K562 (cell line): Measurements from ENCODE around the gene PLXDC1. TPM values are rescaled to one million over a fixed set of nuclear protein-coding genes. Genes with fewer than 3 reads are reported as not detected.

Experiments used
- CCAR2 ChIP-seq: fragments of 200-400 bp; formaldehyde crosslinking; IDR thresholded peaks from 2 replicates; pipeline ENCODE4 v1.6.1; 2017; ENCODE audit warnings: mild to moderate bottlenecking, low read depth, low read length
- E2F8 ChIP-seq: fragments of 450-650 bp; IDR thresholded peaks from 2 replicates; pipeline ENCODE4 v1.7.1; 2018; ENCODE audit warnings: mild to moderate bottlenecking, low read depth; ENCODE audit not compliant: partially characterized antibody
- EZH2 ChIP-seq: IDR thresholded peaks from 2 replicates; pipeline ENCODE4 v1.6.1; 2012; ENCODE audit warnings: low read depth, mild to moderate bottlenecking, inconsistent platforms, low read length, borderline replicate concordance
- FOXA1 ChIP-seq: fragments of 450-650 bp; IDR thresholded peaks from 2 replicates; pipeline ENCODE4 v1.6.1; 2016; ENCODE audit warnings: mild to moderate bottlenecking, borderline replicate concordance
- HNRNPH1 ChIP-seq: fragments of 200-400 bp; formaldehyde crosslinking; optimal IDR thresholded peaks from 2 replicates; pipeline ENCODE3; 2017; ENCODE audit warnings: low read depth, mild to moderate bottlenecking, low read length, moderate library complexity
- NFXL1 ChIP-seq: fragments of 450-650 bp; formaldehyde crosslinking; IDR thresholded peaks from 2 replicates; pipeline ENCODE4 v1.4.0; 2021; ENCODE audit warnings: mild to moderate bottlenecking
- RBM22 ChIP-seq: fragments of 200-400 bp; formaldehyde crosslinking; IDR thresholded peaks from 2 replicates; pipeline ENCODE4 v1.6.1; 2018; ENCODE audit warnings: low read length, low read depth; ENCODE audit not compliant: poor library complexity, severe bottlenecking
- RNF2 ChIP-seq: sonication (generic); IDR thresholded peaks from 2 replicates; pipeline ENCODE4 v1.6.1; 2016
- SNAPC5 ChIP-seq: fragments of 250-450 bp; sonication (Bioruptor Pico); IDR thresholded peaks from 2 replicates; pipeline ENCODE4 v1.8.0; 2021; ENCODE audit warnings: moderate library complexity, mild to moderate bottlenecking, inconsistent platforms
- STAT5B ChIP-seq: fragments of 250-450 bp; sonication (Bioruptor Pico); IDR thresholded peaks from 2 replicates; pipeline ENCODE4 v1.8.0; 2021; ENCODE audit warnings: mild to moderate bottlenecking, inconsistent platforms
- TAF15 ChIP-seq: fragments of 200-400 bp; formaldehyde crosslinking; IDR thresholded peaks from 2 replicates; pipeline ENCODE4 v1.6.1; 2017; ENCODE audit warnings: mild to moderate bottlenecking, low read depth, low read length, moderate library complexity
- ZBTB1 ChIP-seq: sonication (generic); formaldehyde crosslinking; IDR thresholded peaks from 2 replicates; pipeline ENCODE4 v1.8.1; 2023; ENCODE audit warnings: missing genetic modification reagents, low read depth, mild to moderate bottlenecking, borderline replicate concordance
- ZKSCAN1 ChIP-seq: fragments of 150-350 bp; IDR thresholded peaks from 2 replicates; pipeline ENCODE4 v1.6.1; 2016; ENCODE audit warnings: low read depth, low read length
- polyA plus RNA-seq, 8 experiments: library from polyadenylated mRNA; depleted of rRNA in 4 of 8; stranded (reverse) in 5 of 8; unstranded in 3 of 8; fragments of >200 nt; fragmentation: Nextera tagmentation in 2 of 8; fragmentation: Illumina TruSeq in 1 of 8; extraction: Ambion mirVana in 2 of 8; extraction: Trizol in 1 of 8; gene quantifications; 2 replicates each; pipeline versions ENCODE4 v1.2.1 to v1.2.3, GENCODE V29; 2011 to 2014; ENCODE audit warnings: inconsistent platforms in 1 of 8, missing spikeins in 1 of 8
- total RNA-seq, 7 experiments: library from RNA; depleted of rRNA in 6 of 7; stranded (reverse); fragments of >200 nt in 6 of 7; fragmentation: Illumina TruSeq in 2 of 7; extraction: Trizol in 2 of 7; gene quantifications; 2 replicates each; pipeline versions ENCODE4 v1.2.1 to v1.2.3, GENCODE V29; 2011 to 2021; ENCODE audit warnings: low replicate concordance in 1 of 7
- TF ChIP-seq, protein P1 (sequence below): IDR thresholded peaks from 3 replicates; pipeline ENCODE4 v1.6.1; 2011; ENCODE audit warnings: borderline replicate concordance, mild to moderate bottlenecking, moderate library complexity; ENCODE audit not compliant: insufficient read length; ENCODE audit errors: extremely low read depth
- TF ChIP-seq, protein P2 (sequence below): fragments of 450-650 bp; IDR thresholded peaks from 2 replicates; pipeline ENCODE4 v1.6.1; 2018; ENCODE audit warnings: mild to moderate bottlenecking, low read depth; ENCODE audit not compliant: partially characterized antibody
- TF ChIP-seq, protein P3 (sequence below): fragments of 250-450 bp; sonication (Bioruptor Pico); IDR thresholded peaks from 2 replicates; pipeline ENCODE4 v1.4.0; 2020; ENCODE audit warnings: mild to moderate bottlenecking, moderate library complexity

Gene PLXDC1
- total and polyA plus RNA-seq, 9 of the 15 experiments (the other 6 are each of a cell fraction or from before 2014, with no cell fraction given): not detected

DNA sequence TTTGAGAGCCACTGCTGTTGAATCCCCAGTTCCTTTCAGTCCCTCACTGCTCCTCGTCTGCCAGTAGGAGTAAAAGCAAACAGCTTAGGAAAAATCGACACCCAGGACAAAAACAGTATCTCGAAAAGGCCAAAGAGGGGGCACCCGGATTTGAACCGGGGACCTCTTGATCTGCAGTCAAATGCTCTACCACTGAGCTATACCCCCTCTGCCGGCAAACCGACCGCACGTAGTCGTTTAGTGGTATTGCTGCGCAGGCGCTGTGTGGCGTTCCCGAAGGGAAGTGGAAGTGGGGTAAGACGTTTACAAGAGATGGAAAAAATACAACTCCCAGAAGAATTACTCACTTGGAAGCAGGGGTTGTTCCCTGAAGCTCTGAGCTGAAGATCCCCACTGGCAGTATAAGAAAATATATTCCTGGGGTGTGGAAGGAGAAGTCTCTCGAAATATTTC is 2.2 kb upstream of the PLXDC1 start (continued):
- TF ChIP-seq, protein P1, sequence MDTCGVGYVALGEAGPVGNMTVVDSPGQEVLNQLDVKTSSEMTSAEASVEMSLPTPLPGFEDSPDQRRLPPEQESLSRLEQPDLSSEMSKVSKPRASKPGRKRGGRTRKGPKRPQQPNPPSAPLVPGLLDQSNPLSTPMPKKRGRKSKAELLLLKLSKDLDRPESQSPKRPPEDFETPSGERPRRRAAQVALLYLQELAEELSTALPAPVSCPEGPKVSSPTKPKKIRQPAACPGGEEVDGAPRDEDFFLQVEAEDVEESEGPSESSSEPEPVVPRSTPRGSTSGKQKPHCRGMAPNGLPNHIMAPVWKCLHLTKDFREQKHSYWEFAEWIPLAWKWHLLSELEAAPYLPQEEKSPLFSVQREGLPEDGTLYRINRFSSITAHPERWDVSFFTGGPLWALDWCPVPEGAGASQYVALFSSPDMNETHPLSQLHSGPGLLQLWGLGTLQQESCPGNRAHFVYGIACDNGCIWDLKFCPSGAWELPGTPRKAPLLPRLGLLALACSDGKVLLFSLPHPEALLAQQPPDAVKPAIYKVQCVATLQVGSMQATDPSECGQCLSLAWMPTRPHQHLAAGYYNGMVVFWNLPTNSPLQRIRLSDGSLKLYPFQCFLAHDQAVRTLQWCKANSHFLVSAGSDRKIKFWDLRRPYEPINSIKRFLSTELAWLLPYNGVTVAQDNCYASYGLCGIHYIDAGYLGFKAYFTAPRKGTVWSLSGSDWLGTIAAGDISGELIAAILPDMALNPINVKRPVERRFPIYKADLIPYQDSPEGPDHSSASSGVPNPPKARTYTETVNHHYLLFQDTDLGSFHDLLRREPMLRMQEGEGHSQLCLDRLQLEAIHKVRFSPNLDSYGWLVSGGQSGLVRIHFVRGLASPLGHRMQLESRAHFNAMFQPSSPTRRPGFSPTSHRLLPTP: peak; percentile 88
- no peak for TF ChIP-seq ZKSCAN1
- TF ChIP-seq CCAR2: no peak
- TF ChIP-seq EZH2: no peak
- TF ChIP-seq, protein P2, sequence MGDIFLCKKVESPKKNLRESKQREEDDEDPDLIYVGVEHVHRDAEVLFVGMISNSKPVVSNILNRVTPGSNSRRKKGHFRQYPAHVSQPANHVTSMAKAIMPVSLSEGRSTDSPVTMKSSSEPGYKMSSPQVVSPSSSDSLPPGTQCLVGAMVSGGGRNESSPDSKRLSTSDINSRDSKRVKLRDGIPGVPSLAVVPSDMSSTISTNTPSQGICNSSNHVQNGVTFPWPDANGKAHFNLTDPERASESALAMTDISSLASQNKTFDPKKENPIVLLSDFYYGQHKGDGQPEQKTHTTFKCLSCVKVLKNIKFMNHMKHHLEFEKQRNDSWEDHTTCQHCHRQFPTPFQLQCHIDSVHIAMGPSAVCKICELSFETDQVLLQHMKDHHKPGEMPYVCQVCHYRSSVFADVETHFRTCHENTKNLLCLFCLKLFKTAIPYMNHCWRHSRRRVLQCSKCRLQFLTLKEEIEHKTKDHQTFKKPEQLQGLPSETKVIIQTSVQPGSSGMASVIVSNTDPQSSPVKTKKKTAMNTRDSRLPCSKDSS: no peak
- no peak for TF ChIP-seq RBM22
- TF ChIP-seq FOXA1: no peak
- TF ChIP-seq STAT5B (CRISPR knock-in tag): no peak
- TF ChIP-seq E2F8: no peak
- no peak for TF ChIP-seq ZBTB1 (CRISPR knock-in tag)
- TF ChIP-seq RNF2: no peak; the same call in 1 of the 2 replicates
- no peak for TF ChIP-seq NFXL1 (CRISPR knock-in tag)
- TF ChIP-seq, protein P3, sequence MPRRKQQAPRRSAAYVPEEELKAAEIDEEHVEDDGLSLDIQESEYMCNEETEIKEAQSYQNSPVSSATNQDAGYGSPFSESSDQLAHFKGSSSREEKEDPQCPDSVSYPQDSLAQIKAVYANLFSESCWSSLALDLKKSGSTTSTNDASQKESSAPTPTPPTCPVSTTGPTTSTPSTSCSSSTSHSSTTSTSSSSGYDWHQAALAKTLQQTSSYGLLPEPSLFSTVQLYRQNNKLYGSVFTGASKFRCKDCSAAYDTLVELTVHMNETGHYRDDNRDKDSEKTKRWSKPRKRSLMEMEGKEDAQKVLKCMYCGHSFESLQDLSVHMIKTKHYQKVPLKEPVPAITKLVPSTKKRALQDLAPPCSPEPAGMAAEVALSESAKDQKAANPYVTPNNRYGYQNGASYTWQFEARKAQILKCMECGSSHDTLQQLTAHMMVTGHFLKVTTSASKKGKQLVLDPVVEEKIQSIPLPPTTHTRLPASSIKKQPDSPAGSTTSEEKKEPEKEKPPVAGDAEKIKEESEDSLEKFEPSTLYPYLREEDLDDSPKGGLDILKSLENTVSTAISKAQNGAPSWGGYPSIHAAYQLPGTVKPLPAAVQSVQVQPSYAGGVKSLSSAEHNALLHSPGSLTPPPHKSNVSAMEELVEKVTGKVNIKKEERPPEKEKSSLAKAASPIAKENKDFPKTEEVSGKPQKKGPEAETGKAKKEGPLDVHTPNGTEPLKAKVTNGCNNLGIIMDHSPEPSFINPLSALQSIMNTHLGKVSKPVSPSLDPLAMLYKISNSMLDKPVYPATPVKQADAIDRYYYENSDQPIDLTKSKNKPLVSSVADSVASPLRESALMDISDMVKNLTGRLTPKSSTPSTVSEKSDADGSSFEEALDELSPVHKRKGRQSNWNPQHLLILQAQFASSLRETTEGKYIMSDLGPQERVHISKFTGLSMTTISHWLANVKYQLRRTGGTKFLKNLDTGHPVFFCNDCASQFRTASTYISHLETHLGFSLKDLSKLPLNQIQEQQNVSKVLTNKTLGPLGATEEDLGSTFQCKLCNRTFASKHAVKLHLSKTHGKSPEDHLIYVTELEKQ (CRISPR knock-in tag): no peak
- no peak for TF ChIP-seq HNRNPH1
- no peak for TF ChIP-seq SNAPC5
- TF ChIP-seq TAF15: no peak
